NCI-H2107 treated with DMSO at 0.1 percent for 48 hours (cell line): ENCODE measurements around the gene MAGI1.
"Not testable (repeated sequence)": the region's sequence is repeated elsewhere in the genome, so short reads cannot be mapped to it uniquely, and the experiment has no call there.

Experiments used
- DNase-seq: peaks from one replicate; lab custom pipeline; 2025; ENCODE audit not compliant: unreplicated experiment; lab: John Stamatoyannopoulos, UW

The MAGI1 gene

GRCh38 chr3:65912647-65913046, 126.1 kb downstream of the MAGI1 start:
- DNase-seq = no peak

GRCh38 chr3:65908588-65908987, 130.1 kb downstream of the MAGI1 start:
- no peak for DNase-seq

- DNase-seq = no peak
Measured at GRCh38 chr3:65907232-65908130, 131.2 kb downstream of the MAGI1 start.

GRCh38 chr3:65905771-65906170, 132.9 kb downstream of the MAGI1 start:
- no peak for DNase-seq

GRCh38 chr3:65904016-65904415, 134.7 kb downstream of the MAGI1 start:
- DNase-seq = no peak

- DNase-seq = no peak
Measured at GRCh38 chr3:65902304-65902793, 136.4 kb downstream of the MAGI1 start.

- no peak for DNase-seq
Measured at GRCh38 chr3:65901226-65901625, 137.5 kb downstream of the MAGI1 start.

- no peak for DNase-seq
Measured at GRCh38 chr3:65899226-65899625, 139.5 kb downstream of the MAGI1 start.

GRCh38 chr3:65897766-65898165, 141.0 kb downstream of the MAGI1 start:
- DNase-seq = no peak

GRCh38 chr3:65896321-65896720, 142.4 kb downstream of the MAGI1 start:
- no peak for DNase-seq

GRCh38 chr3:65894679-65895453, 143.9 kb downstream of the MAGI1 start:
- no peak for DNase-seq

GRCh38 chr3:65894126-65894525, 144.6 kb downstream of the MAGI1 start:
- no peak for DNase-seq

GRCh38 chr3:65893631-65894030, 145.1 kb downstream of the MAGI1 start:
- no peak for DNase-seq

GRCh38 chr3:65891477-65891876, 147.2 kb downstream of the MAGI1 start:
- DNase-seq = not testable (repeated sequence)

- no peak for DNase-seq
Measured at GRCh38 chr3:65890328-65890727, 148.4 kb downstream of the MAGI1 start.

GRCh38 chr3:65889707-65890099, 149.0 kb downstream of the MAGI1 start:
- DNase-seq = no peak

- DNase-seq = no peak
Measured at GRCh38 chr3:65888980-65889706, 149.6 kb downstream of the MAGI1 start.

- no peak for DNase-seq
Measured at GRCh38 chr3:65888196-65888595, 150.5 kb downstream of the MAGI1 start.

- DNase-seq = no peak
Measured at GRCh38 chr3:65886391-65886790, 152.3 kb downstream of the MAGI1 start.

- no peak for DNase-seq
Measured at GRCh38 chr3:65884071-65884470, 154.6 kb downstream of the MAGI1 start.

GRCh38 chr3:65883613-65884012, 155.1 kb downstream of the MAGI1 start:
- DNase-seq = no peak
